Stimulated activated CD8-positive, alpha-beta memory T cell treated with anti-CD3 and anti-CD28 coated beads, Interleukin-12 subunit alpha, Interleukin-12 subunit beta, amount 100 ng/mL, for 24 hours (primary cell): Measurements from ENCODE around the gene CTR9.

Experiments used
- DNase-seq: peaks from one replicate; pipeline ENCODE4 v3.0.0-alpha.2; 2020; ENCODE audit errors: extremely low read depth

The CTR9 gene

DNA sequence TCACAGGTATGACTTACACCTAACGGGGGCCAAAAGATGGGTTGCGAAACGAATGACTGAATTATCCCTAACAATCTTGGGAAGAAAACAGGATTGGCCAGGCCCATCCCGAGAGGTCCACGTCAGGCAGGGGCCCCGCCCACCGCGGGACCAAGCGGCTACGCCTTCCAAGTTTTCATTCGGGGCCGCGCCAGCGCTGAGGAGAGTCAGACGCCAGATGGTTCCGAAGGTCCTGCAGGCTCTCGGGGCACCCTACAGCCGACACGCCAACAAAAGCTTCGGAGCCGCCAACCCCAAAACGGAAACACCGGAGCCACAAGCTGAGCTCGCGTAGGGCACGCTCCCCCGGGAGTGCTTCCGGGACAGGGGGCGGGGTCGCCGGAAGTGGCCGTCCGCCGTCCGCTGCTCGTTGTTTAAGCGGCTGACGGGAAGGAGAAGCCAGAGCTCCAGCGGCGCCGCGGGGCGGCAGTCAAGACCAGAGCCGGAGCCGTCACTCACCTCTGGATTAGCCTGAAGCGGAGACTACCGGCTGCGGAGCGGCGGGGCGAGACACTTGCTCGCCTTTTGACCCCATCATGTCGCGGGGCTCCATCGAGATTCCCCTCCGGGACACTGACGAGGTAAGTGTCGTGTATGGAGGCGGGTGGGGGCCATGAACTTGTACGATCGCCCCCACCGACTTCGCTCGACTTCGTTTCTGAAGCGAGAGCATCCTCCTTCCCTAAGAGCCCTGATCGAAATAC, at the start of gene CTR9:
Gene CTR9 (plus strand): TSS at position 409 of the 743 bp plus-strand sequence. CDS start 167 bp downstream, at position 576.
- peak; percentile 76 for DNase-seq

DNA sequence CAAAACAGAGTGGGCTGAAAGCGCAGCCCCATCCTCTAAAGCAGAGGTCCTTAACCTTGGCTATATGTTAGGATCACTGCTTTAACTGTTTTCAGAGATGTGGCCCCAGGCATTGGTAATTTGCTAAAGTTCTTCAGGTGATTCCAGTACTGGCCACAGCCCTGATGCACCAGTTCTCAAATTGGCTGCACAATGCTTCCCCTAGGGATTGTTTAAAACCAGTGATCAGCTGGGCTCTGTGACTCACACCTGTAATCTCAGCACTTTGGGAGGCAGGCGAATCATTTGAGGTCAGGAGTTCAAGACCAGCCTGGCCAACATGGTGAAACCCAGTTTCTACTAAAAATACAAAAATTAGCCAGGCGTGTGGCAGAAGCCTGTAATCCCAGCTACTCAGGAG, 49.1 kb upstream of the CTR9 start:
- no peak for DNase-seq

DNA sequence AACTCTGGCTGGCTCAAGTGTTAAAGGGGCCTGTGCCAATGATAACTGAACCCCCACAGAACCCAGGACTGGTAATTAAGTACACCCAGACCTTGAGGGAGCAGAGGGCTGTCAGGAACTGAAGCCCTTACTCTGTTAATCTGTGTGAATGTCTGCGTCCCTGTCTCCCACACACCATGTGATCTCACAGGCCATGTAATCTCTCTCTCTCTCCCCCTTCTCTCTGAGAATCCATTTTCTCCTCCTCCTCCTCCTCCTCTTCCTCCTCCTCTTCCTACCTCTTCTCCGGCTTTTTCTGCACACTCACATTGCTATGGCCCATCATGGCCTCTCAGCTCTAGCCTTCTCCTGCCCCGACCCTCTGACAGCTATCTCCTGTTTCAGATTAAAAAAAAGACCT, 42.9 kb upstream of the CTR9 start:
- DNase-seq = no peak

DNA sequence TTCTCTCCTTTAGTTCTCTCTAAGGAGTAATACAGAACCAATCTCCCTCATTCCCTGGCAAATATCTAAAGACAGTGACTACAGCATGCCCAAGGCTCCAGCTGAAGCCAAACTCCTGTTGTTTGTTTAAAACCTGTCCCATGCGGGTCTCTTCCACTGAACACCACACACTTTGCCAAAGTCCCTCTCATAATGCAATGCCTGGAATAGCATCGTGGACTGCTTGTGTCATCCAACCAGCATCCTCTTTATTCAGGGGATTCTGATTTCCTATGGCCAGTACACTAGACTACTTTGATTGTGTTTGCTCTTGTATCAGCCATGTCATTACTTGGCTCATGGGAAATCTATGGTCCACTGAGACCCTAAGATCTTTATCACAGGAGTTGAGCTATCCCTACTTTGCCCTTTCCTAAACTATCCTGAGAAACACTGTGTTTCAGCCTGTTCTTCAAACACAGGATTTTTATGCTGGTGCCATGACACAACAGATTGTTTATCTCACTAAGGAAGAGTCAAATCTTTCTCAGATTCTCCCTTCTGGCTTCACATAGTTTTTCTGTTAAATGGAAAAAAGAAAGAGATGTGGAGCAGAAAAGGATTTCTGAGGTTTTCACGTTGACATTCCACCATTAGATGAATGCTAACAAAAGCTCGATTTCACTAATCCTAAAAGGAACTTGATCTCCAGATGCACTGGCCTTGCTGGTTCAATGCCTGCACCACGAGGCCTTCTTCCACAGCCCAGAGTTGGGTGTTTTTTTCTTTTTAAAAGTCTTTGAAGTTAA, 41.6 kb upstream of the CTR9 start:
- no peak for DNase-seq

DNA sequence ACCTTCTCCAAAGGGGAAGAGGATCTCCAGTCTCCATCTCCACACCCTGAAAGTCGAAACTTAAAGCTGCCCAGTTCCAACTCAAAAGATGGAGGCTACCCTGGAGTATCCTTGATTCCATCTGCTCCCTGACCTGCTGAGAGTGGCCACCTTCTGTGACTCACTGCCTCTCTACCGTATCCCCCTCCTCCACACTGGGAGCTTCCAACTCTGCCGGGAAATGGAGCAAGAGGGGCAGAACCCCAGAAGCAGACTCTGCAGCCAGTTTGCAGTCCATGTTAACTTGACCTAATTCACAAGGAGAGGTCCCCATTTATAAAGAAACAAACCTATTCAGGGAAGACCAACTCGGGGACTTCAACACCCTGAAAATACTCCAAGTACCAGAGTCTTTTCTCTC, 35.5 kb upstream of the CTR9 start:
- DNase-seq = no peak

DNA sequence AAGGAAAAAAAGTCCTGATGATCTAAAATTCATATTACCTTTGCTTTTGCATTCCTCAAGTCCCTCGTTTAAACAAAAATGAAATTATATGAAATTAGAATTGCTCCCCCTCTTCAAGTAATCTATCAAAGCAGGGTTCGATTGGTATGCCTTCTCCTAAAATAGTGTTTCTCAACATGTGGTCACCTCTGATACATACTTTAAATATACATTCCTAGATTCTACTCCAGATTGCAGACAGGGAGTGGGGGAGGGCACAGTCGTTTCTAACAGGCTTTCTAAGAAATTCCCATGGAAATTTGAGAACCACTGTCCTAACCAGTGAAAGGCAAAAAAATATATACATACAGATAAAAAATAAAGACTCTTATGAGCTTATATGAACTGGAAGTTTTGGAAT, 34.9 kb upstream of the CTR9 start:
- no peak for DNase-seq

DNA sequence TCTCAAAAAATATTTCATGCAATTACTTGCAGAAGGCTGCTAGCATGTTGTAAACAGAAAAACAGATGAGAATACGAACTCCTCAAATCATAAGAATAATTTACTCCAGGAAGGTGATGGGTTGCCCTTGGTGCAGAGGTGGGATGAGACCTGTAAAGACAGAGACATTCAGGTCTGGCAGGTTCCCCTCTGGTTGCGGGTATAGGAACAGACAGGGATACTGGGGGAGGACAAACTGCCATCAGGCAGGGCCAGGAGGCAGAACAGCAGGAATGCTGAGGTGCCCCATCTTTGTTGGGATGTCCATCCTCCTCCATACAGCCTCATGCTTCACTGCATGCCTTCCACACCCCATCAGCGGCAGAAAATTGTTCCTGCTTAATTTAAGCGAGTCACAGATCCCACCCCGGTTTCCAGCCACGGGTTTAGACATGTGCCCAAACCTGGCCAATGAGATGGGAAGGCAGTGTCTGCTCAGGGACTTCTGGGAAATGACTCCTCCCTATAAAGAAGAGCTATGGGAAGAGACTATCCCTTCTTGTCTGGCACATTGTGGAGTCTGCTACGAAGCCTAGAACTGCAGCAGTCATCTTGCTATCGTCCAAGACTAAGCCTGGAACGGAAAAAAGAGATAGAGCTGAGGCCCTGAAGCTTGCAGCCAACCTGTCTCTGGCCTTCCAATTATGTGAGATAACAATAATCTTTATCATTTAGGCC, 34.3 kb upstream of the CTR9 start:
- no peak for DNase-seq

DNA sequence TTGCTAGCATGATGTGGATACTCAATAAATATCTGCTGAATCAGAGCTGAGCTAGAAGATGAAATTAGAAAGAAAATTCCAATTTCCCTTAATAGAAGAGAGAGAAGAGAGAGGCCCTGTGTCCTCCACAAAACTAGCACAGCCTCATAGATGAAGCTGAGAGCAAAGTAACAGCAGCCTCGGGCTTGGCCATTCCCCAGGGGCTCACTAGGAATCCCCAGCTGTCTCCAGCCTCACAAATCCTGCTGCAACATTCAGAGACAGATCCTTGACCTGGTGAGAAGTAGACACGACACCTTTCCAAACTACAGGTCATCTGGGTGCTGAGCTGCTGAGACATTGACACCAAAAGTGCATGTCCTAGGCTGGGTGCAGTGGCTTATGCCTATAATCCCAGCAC, 31.4 kb upstream of the CTR9 start:
- no peak for DNase-seq

DNA sequence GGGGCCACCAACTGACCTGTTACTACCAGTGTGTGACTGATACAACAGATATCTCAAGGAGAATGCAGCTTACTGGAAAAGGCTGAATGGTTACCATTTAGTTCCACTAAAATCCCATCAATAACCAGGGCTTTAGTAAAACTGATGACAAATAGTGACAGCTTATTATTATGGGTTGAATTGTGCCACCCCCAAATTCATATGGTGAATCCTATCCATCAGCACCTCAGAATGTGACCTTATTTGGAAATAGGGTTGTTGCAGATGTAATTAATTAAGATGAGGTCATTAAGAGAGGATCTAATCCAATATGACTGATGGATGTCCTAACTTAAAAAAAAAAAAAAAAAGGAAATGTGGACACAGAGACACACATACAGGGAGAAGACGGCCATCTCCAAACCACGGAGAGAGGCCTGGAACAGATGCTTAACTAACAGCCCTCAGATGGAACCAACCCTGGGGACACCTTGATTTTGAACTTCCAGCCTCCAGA, 30.1 kb upstream of the CTR9 start:
- no peak for DNase-seq

DNA sequence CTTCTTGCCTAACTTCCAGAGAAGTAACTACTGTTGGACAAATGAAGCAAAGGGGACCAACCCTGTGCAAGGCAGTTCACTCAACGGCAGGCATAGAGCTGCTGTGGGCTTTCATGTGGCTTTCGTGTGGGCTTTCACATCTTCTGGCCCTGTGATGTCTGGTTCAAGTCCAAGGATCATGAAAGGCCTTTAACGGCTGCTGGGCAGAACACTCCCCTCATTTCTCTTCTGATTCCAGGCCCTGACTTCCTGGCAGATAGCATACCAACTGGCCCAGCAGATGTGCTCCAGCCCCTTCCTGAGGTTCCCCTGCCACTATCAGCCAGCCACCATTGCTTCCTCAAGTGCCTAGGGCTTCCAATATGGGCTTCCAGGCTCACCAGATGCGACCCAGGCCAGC, 28.7 kb upstream of the CTR9 start:
- DNase-seq = no peak

DNA sequence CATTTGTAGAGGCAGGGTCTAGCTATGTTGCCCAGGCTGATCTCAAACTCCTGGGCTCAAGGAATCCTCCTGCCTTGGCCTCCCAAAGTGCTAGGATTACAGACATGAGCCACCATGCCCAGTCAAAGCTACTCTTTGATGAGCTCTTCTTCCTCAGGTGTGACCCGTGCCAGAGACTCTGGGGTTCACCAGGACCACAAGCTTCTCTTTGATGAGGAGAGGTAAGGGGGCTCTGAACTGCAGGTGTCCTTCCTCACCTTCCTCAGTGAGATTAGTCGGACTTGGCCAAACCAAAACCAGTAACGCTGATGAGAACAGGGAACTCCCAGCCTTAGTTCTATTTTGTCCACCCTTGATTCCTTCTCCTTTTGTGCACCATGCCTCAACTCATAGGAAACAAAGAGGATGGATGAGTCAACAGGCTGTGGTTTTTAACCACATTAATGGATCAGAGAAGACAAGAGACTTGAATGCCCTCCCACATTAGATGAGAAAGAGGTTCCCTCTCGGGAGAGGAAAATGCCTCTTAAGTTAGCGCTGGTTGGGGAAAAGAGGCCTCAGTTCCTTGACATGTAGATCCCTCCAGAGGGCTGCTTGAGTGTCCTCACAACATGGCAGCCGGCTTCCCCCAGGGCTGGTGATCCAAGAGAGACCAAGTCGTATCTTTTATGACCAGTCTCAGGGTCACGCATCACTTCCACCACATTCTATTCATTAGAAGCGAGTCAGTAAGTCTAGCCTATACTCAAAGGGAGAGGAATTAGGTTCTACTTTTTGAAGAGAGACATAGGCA, 25.7 kb upstream of the CTR9 start:
- no peak for DNase-seq

DNA sequence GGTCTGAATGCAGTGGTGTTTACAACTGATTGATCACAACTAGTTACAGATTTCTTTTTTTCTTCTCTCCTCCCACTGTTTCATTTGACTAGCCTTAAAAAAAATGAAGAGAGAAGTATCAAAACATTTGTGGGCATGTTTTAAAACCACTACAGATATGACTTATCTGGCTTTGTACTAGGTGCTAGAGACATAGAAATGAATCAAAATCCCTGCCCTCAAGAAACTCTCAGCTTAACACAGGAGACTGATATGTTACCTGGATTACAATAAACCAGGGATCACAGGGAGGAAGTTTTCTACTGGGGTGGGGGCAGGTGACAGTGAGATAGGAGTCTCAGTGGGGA, 25.2 kb upstream of the CTR9 start:
- no peak for DNase-seq

DNA sequence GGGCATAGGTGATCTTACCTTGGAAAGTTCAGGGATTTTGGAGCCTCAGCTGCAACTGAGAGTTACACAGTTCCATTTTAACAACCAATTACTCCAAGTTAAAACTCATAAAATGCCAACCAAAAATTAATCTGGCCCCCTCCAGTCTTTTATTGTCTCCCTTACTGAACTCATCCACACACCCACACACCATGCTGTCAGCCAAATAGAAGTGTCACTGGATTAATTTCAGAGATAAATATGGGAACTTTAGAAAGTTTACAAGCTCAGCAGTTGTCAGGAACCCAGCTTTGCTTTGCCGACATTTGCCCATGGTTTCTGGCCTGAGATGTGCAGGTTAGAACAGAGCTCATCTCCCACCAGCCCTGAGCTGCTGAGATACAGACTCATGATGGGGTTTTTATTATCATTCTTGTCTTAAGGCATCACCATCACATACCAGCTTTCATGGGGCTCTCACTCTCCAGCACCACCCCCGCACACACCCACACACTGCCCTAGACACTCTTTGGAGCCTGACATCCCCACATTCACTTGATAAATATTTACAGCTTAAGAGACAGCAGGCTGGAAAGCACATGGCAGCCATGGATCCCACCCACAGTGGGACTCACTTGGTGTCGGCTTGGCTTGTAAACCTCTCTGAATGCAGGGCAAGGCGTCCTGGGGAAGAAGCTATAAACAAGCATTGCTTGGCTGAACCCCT, 23.7 kb upstream of the CTR9 start:
- DNase-seq = no peak

DNA sequence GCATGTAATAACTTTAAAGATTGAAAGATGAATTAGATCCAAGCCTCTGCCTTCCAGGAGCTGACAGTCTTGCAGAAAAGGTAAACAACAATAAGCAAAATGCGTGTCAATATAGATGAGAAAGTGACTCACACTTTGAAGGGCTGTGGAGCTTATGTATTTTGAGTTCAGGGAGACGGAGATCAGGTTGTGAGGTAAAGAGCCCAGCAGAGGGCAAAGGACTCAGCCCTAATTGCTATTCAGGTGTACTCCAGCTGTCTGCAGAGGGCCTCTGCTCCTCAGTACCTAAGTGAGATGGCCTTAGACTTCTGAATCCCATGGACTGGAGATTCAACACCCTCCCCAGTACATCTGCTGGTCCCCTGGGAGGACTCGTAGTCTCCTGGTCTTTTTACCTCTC, 22.9 kb upstream of the CTR9 start:
- DNase-seq = no peak

DNA sequence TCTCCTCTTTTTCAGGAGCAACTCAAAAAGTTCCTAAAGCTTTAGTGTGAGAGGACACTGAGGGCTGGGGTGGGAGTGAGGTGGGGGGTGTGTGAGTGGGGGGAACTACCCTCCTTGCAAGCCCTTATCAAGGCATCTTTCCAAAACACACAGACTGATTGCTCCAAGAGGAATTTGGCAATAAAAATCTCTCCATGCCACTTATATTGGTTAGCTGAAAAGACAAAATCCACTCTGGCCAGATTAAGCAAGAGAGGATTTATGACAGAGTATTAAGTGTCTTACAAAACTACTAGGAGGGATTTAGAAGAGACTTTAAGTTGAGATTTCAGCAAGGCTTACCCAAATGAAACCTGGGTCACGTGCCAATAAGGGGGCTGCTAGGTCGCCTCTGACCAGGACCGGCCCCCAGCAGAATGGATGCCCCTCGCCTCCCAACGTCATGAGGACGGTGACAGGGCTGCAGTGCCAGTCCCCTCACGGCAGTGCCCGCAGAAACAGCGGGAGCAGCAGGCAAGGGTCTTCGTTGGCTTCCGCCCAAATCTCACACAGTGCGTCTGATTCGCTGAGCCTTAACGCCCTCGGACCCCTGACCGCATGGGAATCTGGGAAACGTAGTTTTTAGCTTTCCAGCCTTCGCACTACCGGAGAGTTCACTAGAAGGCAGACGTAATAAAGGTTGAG, 22.1 kb upstream of the CTR9 start:
- no peak for DNase-seq

DNA sequence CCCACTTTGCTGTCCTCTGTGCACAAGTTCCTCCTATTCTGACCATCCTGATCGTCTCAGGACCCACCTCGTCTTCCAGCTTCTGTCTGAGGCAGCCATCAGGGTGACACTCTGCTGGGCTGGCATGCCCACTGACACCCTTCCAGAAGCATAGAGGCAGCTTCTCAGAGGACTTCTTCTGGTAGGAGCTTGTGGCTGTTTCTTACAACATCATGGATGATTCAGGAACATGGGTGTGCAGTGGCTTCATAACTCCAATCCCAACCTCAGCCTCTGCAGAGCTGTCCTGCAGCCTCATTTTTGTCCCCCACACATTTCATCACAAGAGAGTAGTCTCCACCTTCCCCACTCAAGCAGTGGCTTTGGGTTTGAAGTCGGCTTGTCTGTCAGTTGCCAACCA, 20.9 kb upstream of the CTR9 start:
- DNase-seq = no peak

DNA sequence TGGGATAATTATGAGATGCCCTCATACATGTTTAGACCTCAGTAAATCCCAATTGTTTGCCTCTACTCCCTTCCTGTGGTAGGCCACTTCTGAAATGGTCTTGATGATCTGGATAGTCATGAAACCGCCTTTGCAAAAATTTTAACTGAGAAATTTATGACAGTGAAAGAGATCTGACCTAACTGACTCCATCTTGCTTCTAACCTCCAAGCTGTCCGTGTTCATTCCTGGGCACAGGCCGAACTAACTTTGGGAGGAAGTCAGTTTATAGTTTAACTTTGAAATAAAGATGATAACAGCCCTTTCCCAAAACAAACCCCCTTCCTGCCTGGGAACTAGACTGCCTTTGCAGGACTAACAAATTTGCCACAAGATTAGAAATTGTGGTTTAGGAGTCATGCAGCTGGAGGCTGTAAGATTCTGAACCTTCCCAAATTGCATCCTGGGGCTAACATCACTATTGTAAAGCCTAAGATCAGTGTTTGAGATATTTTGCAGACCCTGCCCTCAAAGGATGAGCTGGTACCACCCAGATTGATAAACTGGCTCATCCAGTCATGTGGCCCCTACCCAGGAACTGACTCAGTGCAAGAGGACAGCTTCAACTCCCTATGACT, 19.9 kb upstream of the CTR9 start:
- no peak for DNase-seq

DNA sequence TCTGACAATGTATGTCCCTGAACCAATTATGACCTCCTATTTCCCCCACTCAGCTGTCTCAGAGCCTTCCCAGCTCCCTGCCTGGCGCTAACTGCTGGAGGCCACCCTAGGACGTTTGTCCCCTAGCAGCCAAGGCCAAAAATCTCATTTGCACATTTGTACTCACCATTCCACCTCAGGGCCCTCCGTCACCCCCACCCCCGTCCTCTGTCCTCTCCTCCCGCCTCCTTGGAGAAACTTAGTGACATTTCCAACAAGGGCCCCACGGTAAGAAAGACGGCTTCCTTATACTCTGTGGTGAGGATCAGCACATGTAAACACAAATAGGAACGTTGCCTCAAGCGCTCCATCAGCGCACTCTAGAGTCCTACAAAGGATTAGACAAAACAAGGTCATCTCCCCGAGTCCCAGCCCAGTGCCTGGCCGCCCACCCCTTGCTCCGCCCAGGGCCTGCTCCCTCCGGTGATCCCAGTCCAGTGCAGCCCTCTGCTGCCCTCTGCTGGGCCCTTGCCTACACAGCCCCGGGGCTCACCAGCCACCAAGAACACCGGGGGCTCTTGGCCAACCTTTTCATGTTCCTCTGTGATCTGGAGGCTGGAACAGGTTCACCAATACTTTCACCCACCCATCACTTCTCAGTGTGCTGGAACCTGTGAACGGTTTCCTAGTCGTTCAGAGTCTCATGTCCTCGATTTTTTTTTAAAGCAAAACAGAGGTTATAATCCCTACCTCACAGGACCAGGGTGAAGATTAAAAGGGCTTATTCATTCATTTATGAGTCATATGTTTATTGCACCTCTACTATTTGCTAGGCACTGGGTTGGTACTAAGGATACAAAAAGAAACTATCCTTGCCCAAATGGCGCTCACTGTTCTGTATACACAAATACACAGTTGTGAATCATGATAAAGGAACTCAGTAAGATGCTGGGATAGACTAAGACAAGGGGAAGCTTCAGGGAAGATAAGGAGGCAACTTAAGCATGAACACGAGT, 15.3 kb upstream of the CTR9 start:
- DNase-seq = peak; percentile 69
